K562 (cell line): ENCODE data around the gene ACER3. TPM values are rescaled to one million over a fixed set of nuclear protein-coding genes. Genes with fewer than 3 reads are reported as not detected.

Experiments used
- CREBBP ChIP-seq: IDR thresholded peaks from one replicate; pipeline ENCODE4 v1.6.1; 2012; ENCODE audit warnings: low read depth, mild to moderate bottlenecking, control low read depth, inconsistent platforms, low read length
- FOXA3 ChIP-seq, 2 experiments: fragments of 450-650 bp in 1 of 2; sonication (generic) in 1 of 2; formaldehyde crosslinking; IDR thresholded peaks in 1 of 2; conservative IDR thresholded peaks in 1 of 2; 2 replicates each; pipeline versions ENCODE4 v1.4.0 to v1.8.0; 2020 to 2022; ENCODE audit warnings: mild to moderate bottlenecking in 2 of 2, missing genetic modification reagents in 1 of 2
- FOXM1 ChIP-seq, 2 experiments: fragments of 450-650 bp in 1 of 2; sonication (generic) in 1 of 2; formaldehyde crosslinking in 1 of 2; IDR thresholded peaks; 2 replicates each; pipeline versions ENCODE4 v1.6.1 to v1.9.0; 2017 to 2022; ENCODE audit warnings: low read depth in 2 of 2, mild to moderate bottlenecking in 2 of 2, missing genetic modification reagents in 1 of 2, moderate library complexity in 1 of 2
- FOXP1 ChIP-seq: sonication (generic); formaldehyde crosslinking; IDR thresholded peaks from 2 replicates; pipeline ENCODE4 v1.8.0; 2022; ENCODE audit warnings: mild to moderate bottlenecking, missing genetic modification reagents
- PHB ChIP-seq: fragments of 250-450 bp; sonication (Bioruptor Pico); IDR thresholded peaks from 2 replicates; pipeline ENCODE4 v1.5.0; 2021
- PYGO2 ChIP-seq: fragments of 450-650 bp; IDR thresholded peaks from 2 replicates; pipeline ENCODE4 v1.6.1; 2016; ENCODE audit warnings: mild to moderate bottlenecking, missing genetic modification characterization, moderate library complexity, missing compliant biosample characterization
- RFX1 ChIP-seq: fragments of 450-650 bp; IDR thresholded peaks from 2 replicates; pipeline ENCODE4 v1.6.1; 2016; ENCODE audit warnings: mild to moderate bottlenecking, moderate library complexity
- SMARCA4 ChIP-seq: fragments of 450-650 bp; IDR thresholded peaks from 2 replicates; pipeline ENCODE4 v1.6.1; 2016
- STAT5A ChIP-seq: IDR thresholded peaks from 2 replicates; pipeline ENCODE4 v1.6.1; 2012; ENCODE audit warnings: low read length, inconsistent platforms, borderline replicate concordance
- TRIM24 ChIP-seq, 2 experiments: fragments of 450-650 bp; IDR thresholded peaks; 2 replicates each; pipeline ENCODE4 v1.6.1; 2016
- ZNF212 ChIP-seq: fragments of 450-650 bp; formaldehyde crosslinking; IDR thresholded peaks from 2 replicates; pipeline ENCODE4 v1.4.0; 2020; ENCODE audit warnings: mild to moderate bottlenecking
- ZNF561 ChIP-seq: fragments of 450-650 bp; formaldehyde crosslinking; conservative IDR thresholded peaks from 2 replicates; pipeline ENCODE4 v1.4.0; 2020; ENCODE audit warnings: mild to moderate bottlenecking, moderate library complexity
- ZNF707 ChIP-seq: fragments of 250-450 bp; sonication (Bioruptor Pico); conservative IDR thresholded peaks from 2 replicates; pipeline ENCODE4 v1.8.0; 2022; ENCODE audit warnings: inconsistent platforms, mild to moderate bottlenecking, moderate library complexity
- polyA plus RNA-seq, 8 experiments: library from polyadenylated mRNA; depleted of rRNA in 4 of 8; stranded (reverse) in 5 of 8; unstranded in 3 of 8; fragments of >200 nt; fragmentation: Nextera tagmentation in 2 of 8; fragmentation: Illumina TruSeq in 1 of 8; extraction: Ambion mirVana in 2 of 8; extraction: Trizol in 1 of 8; gene quantifications; 2 replicates each; pipeline versions ENCODE4 v1.2.1 to v1.2.3, GENCODE V29; 2011 to 2014; ENCODE audit warnings: inconsistent platforms in 1 of 8, missing spikeins in 1 of 8
- total RNA-seq, 7 experiments: library from RNA; depleted of rRNA in 6 of 7; stranded (reverse); fragments of >200 nt in 6 of 7; fragmentation: Illumina TruSeq in 2 of 7; extraction: Trizol in 2 of 7; gene quantifications; 2 replicates each; pipeline versions ENCODE4 v1.2.1 to v1.2.3, GENCODE V29; 2011 to 2021; ENCODE audit warnings: low replicate concordance in 1 of 7
- TF ChIP-seq, protein P1 (sequence below): sonication (generic); formaldehyde crosslinking; IDR thresholded peaks from 2 replicates; pipeline ENCODE4 v1.9.0; 2022; ENCODE audit warnings: mild to moderate bottlenecking, missing genetic modification reagents
- TF ChIP-seq, protein P2 (sequence below): fragments of 200-800 bp; sonication (Bioruptor generic); IDR thresholded peaks from 2 replicates; pipeline ENCODE4 v1.6.1; 2017; ENCODE audit warnings: missing genetic modification characterization, missing compliant biosample characterization
- TF ChIP-seq, protein P3 (sequence below): fragments of 450-650 bp; formaldehyde crosslinking; IDR thresholded peaks from 2 replicates; pipeline ENCODE4 v1.4.0; 2020; ENCODE audit warnings: mild to moderate bottlenecking, mixed read lengths
- TF ChIP-seq, protein P4 (sequence below): fragments of 200-800 bp; sonication (Bioruptor generic); IDR thresholded peaks from 2 replicates; pipeline ENCODE4 v1.6.1; 2017; ENCODE audit warnings: missing genetic modification characterization, missing compliant biosample characterization
- TF ChIP-seq, protein P5 (sequence below): fragments of 250-450 bp; sonication (Bioruptor Pico); IDR thresholded peaks from 2 replicates; pipeline ENCODE4 v1.4.0; 2020; ENCODE audit warnings: mild to moderate bottlenecking, moderate library complexity

Gene ACER3
- total and polyA plus RNA-seq, 9 of the 15 experiments (the other 6 are each of a cell fraction or from before 2014, with no cell fraction given), result 2.0 to 23.8 (median 9.5) TPM

DNA sequence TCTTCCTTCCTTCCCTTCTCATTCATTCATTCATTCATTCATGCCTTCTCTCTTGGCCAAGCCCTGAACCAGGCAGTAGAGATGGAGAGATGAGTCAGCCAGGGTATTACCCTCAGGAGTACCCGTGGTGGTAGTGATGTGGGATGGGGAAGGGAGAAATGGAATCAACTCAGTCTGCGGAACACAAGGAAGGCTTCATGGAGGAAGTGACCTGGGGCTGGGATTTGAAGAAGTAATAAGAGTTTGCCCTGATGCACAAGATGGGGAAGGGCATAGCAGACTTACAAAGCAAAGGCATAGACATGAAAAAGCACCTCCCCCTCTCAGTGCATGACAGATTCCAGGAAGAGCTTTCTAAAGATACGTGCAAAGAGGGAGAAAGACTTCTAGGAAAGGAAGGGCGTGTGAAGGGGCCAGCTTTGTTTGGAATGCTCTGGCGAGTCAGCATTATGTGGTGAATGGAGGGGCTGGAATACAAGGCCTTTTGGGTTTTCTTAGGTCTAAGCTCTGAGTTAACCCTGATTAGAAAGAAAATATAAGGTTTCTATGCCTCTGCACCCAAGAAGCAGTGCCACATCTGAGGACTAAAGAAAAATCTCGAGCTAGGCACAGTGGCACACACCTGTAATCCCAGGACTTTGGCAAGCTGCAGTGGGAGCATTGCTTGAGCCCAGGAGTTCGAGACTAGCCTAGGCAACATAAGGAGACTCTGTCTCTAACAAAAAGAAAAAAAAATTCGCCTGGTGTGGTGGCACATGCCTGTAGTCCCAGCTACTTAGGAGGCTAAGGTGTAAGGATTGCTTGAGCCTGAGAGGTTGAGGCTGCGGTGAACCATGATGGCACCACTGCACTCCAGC is 36.4 kb upstream of the ACER3 start (continued):
- TF ChIP-seq CREBBP (no peak), TRIM24 (IDR thresholded peaks at IDR 0.05) (peak in 1 of 2 experiments; percentile 76; a peak in 3 of 4 replicates), PHB (CRISPR knock-in tag) (no peak), PYGO2 (tag) (no peak), FOXP1 (CRISPR knock-in tag) (no peak), RFX1 (no peak), ZNF212 (CRISPR knock-in tag) (no peak), FOXM1 (IDR thresholded peaks at IDR 0.05; ENCODE audit: low read depth) (0 out of 2 replicates have a peak, but pooled peaks have one; percentile 24), FOXM1 (CRISPR knock-in tag; IDR thresholded peaks at IDR 0.05; ENCODE audit: low read depth) (no peak), ZNF561 (CRISPR knock-in tag) (no peak), STAT5A (peak; percentile 84), FOXA3 (CRISPR knock-in tag; conservative IDR thresholded peaks at IDR 0.05 in 1 of 2, IDR thresholded peaks at IDR 0.05 in 1 of 2) (no peak), SMARCA4 (peak; percentile 74), ZNF707 (CRISPR knock-in tag) (no peak)
- TF ChIP-seq, protein P1, sequence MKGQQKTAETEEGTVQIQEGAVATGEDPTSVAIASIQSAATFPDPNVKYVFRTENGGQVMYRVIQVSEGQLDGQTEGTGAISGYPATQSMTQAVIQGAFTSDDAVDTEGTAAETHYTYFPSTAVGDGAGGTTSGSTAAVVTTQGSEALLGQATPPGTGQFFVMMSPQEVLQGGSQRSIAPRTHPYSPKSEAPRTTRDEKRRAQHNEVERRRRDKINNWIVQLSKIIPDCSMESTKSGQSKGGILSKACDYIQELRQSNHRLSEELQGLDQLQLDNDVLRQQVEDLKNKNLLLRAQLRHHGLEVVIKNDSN (CRISPR knock-in tag), result no peak
- TF ChIP-seq, protein P2, sequence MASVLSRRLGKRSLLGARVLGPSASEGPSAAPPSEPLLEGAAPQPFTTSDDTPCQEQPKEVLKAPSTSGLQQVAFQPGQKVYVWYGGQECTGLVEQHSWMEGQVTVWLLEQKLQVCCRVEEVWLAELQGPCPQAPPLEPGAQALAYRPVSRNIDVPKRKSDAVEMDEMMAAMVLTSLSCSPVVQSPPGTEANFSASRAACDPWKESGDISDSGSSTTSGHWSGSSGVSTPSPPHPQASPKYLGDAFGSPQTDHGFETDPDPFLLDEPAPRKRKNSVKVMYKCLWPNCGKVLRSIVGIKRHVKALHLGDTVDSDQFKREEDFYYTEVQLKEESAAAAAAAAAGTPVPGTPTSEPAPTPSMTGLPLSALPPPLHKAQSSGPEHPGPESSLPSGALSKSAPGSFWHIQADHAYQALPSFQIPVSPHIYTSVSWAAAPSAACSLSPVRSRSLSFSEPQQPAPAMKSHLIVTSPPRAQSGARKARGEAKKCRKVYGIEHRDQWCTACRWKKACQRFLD (CRISPR knock-in tag), result 0 out of 2 replicates have a peak, but pooled peaks have one; percentile 12
- TF ChIP-seq, protein P3, sequence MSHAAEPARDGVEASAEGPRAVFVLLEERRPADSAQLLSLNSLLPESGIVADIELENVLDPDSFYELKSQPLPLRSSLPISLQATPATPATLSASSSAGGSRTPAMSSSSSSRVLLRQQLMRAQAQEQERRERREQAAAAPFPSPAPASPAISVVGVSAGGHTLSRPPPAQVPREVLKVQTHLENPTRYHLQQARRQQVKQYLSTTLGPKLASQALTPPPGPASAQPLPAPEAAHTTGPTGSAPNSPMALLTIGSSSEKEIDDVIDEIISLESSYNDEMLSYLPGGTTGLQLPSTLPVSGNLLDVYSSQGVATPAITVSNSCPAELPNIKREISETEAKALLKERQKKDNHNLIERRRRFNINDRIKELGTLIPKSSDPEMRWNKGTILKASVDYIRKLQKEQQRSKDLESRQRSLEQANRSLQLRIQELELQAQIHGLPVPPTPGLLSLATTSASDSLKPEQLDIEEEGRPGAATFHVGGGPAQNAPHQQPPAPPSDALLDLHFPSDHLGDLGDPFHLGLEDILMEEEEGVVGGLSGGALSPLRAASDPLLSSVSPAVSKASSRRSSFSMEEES (CRISPR knock-in tag), result no peak
- TF ChIP-seq, protein P4, sequence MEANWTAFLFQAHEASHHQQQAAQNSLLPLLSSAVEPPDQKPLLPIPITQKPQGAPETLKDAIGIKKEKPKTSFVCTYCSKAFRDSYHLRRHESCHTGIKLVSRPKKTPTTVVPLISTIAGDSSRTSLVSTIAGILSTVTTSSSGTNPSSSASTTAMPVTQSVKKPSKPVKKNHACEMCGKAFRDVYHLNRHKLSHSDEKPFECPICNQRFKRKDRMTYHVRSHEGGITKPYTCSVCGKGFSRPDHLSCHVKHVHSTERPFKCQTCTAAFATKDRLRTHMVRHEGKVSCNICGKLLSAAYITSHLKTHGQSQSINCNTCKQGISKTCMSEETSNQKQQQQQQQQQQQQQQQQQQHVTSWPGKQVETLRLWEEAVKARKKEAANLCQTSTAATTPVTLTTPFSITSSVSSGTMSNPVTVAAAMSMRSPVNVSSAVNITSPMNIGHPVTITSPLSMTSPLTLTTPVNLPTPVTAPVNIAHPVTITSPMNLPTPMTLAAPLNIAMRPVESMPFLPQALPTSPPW, result 0 out of 2 replicates have a peak, but pooled peaks have one; percentile 4
- TF ChIP-seq, protein P5, sequence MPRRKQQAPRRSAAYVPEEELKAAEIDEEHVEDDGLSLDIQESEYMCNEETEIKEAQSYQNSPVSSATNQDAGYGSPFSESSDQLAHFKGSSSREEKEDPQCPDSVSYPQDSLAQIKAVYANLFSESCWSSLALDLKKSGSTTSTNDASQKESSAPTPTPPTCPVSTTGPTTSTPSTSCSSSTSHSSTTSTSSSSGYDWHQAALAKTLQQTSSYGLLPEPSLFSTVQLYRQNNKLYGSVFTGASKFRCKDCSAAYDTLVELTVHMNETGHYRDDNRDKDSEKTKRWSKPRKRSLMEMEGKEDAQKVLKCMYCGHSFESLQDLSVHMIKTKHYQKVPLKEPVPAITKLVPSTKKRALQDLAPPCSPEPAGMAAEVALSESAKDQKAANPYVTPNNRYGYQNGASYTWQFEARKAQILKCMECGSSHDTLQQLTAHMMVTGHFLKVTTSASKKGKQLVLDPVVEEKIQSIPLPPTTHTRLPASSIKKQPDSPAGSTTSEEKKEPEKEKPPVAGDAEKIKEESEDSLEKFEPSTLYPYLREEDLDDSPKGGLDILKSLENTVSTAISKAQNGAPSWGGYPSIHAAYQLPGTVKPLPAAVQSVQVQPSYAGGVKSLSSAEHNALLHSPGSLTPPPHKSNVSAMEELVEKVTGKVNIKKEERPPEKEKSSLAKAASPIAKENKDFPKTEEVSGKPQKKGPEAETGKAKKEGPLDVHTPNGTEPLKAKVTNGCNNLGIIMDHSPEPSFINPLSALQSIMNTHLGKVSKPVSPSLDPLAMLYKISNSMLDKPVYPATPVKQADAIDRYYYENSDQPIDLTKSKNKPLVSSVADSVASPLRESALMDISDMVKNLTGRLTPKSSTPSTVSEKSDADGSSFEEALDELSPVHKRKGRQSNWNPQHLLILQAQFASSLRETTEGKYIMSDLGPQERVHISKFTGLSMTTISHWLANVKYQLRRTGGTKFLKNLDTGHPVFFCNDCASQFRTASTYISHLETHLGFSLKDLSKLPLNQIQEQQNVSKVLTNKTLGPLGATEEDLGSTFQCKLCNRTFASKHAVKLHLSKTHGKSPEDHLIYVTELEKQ, result no peak
